GM12865 (cell line): ENCODE data around the gene USP25.

Experiments used
- DNase-seq: peaks from one replicate; pipeline ENCODE4 v3.0.0; 2010; ENCODE audit warnings: low read depth
- H3K4me3 ChIP-seq: 2 replicates; pipeline ENCODE4 v1.5.1; 2011; ENCODE audit warnings: mild to moderate bottlenecking, low read depth, low read length, control low read depth
- TF ChIP-seq, protein P1 (sequence below): IDR thresholded peaks from 2 replicates; pipeline ENCODE4 v1.5.1; 2011; ENCODE audit warnings: low read length, control low read depth, low read depth, inconsistent platforms; ENCODE audit not compliant: insufficient read depth; ENCODE audit errors: missing control alignments

The USP25 gene

DNA sequence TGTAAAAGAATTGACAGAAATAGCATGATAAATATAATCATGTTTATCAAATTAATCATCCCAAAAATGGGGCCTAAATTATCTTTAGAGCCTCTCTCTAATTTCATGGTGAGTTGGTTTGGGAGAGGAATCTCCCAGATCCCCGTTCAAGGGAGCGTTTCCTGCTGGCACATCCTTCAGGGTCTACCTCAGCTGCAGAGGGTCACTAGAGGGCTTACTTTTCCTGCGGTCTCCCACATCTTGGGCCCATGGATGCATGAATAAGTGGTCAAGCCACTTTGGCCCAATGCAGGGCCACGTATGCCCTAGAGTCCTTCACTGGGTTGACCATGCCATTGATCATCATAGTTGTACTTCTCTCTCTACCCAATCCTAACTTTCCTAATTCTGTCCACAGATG lies 164.1 kb downstream of the USP25 start:
- no peak for DNase-seq
- TF ChIP-seq, protein P1, sequence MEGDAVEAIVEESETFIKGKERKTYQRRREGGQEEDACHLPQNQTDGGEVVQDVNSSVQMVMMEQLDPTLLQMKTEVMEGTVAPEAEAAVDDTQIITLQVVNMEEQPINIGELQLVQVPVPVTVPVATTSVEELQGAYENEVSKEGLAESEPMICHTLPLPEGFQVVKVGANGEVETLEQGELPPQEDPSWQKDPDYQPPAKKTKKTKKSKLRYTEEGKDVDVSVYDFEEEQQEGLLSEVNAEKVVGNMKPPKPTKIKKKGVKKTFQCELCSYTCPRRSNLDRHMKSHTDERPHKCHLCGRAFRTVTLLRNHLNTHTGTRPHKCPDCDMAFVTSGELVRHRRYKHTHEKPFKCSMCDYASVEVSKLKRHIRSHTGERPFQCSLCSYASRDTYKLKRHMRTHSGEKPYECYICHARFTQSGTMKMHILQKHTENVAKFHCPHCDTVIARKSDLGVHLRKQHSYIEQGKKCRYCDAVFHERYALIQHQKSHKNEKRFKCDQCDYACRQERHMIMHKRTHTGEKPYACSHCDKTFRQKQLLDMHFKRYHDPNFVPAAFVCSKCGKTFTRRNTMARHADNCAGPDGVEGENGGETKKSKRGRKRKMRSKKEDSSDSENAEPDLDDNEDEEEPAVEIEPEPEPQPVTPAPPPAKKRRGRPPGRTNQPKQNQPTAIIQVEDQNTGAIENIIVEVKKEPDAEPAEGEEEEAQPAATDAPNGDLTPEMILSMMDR = no peak
- no peak overlapping the region for H3K4me3 ChIP-seq

DNA sequence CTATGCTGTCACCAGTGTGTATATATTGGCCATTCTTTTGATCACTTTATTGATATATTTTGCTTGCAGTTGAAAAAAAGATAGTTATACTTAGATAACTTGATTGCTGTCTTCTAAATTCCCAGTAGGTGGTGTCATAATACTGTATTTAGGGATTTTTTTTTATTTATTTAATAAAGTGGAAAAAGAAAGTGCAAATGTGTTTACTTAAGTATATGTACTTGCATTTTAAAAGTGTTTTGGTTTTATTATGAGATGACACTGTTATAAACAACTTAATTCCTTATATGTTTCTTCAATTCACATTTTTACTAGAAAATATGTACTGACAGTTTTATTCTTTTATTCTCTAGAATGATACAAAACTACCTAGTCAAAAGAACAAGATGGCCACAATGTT lies 164.8 kb downstream of the USP25 start:
- no peak overlapping the region for H3K4me3 ChIP-seq
- TF ChIP-seq, protein P1 = no peak
- DNase-seq = no peak

- H3K4me3 ChIP-seq = no peak overlapping the region
- TF ChIP-seq, protein P1 = no peak
- DNase-seq = no peak
Observed at GRCh38 chr21:15895142-15896106, 165.6 kb downstream of the USP25 start.

GRCh38 chr21:15896501-15896900 lies 166.7 kb downstream of the USP25 start:
- H3K4me3 ChIP-seq = no peak overlapping the region
- TF ChIP-seq, protein P1 = no peak
- DNase-seq = no peak

GRCh38 chr21:15904389-15904788 lies 174.6 kb downstream of the USP25 start:
- TF ChIP-seq, protein P1 = no peak
- no peak overlapping the region for H3K4me3 ChIP-seq
- DNase-seq = no peak

- DNase-seq = no peak
- H3K4me3 ChIP-seq = no peak overlapping the region
- TF ChIP-seq, protein P1 = no peak
Observed at GRCh38 chr21:15908187-15908586, 178.4 kb downstream of the USP25 start.
